GM21786 (cell line): Measurements from ENCODE around the gene NEGR1.
"Not testable (repeated sequence)": the region's sequence is repeated elsewhere in the genome, so short reads cannot be mapped to it uniquely, and the experiment has no call there.

Experiments
- ATAC-seq: cut with Tn5 transposase; IDR thresholded peaks from one replicate; pipeline ENCODE4 v1.9.1; 2021; ENCODE audit not compliant: unreplicated experiment

NEGR1 gene

DNA sequence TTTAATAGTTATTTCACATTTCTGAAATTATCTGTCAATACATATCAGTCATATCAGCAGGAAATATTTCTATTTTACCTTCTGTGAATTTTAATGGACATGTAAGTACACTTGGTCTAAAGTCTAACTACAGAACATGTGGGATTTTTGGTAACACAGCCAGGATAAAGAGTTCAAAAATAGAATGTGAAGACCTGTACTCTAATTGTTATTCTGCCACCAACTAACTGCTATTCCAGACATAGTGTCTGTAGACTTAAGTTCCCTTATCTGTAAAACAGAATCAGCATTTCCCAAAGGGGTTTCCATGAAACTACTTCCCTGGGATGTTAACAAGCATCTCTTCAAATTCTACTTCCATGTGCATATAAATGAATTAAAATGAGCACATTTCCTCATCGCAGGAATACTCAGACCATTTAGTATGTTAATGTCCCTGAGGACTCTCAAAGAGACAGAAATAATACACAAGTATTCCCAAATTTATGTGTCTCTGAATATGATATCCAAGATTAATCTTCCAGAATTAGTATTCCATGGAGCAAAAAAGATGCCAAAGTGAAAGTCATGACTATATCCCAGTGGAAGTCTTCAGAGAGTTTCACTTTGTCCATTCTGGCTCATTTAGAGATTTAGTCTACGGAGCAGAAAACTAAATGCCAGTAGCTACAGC lies 325.6 kb downstream of the NEGR1 start:
- no peak for ATAC-seq

DNA sequence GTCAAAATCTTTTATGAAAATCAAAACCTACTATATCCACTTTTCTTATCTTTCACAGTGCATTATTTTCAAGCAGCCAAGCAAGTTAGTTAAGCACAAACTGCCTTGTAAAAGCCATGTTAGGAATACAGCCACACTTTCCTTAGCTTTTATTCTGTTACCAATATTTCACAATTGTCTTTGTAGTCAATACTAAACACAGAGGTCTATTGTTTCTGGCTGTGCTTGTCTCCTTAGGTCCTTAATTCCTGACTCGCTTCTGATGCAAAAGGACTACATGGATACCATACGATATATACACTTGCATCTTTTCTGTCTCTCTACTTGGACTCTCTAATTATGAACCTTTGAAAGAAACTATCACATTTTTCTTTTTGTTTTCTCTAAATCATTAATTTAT lies 331.8 kb downstream of the NEGR1 start:
- ATAC-seq: no peak

DNA sequence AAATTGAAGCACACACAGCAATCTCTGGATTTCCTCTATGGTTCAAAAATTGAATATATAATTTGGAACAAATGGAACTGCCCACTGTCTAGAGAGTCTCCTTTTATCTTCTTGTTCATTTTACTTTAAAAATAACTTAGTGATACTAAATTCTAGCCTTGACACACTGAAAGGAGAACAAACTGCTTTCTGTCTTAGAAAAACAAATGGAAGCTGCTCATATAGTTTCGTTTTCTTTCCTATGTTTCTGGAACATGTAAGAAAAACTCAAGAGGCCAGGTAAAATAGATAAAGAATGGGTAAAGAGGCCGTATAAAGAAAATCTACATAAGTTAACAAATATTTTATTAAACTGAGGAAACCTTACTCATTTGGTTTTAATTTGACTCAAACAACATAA lies 332.7 kb downstream of the NEGR1 start:
- ATAC-seq: no peak

DNA sequence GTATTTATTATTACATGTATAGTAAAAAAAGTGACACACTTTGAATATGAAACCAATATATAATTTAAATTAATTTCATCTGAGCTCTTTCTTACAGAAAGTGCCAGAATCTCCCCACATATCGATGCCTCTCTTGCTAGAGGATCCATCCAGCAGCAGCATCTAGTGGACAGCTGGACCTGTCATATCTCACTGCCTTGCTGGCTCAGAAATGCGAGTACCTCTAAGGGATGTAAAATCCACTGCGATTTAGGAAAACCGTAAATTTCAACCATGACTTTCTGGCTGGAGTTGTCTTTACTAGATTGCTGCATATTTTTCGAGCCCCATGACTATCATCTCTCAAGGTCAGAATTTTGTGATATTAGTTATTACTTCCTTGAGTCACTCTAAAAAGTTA lies 333.8 kb downstream of the NEGR1 start:
- no peak for ATAC-seq

DNA sequence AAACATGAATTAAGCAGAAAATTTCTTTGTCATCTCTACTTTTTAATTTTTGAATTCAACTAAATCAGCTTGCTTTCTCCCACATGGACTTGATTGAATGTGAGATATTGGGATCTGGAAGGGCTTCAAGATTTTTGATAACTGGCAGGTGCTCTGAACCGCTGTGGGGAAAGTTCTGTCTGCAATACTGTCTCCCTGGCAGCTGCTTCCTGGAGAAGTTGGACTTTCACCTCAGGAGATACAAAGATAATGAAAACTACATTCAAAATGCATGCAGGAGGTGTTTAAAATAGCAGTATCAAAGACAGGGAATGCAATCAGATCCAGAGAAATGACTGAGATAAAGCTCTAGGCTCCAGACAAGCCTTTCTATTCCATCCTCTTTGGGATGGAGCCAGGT lies 338.3 kb downstream of the NEGR1 start:
- no peak for ATAC-seq

DNA sequence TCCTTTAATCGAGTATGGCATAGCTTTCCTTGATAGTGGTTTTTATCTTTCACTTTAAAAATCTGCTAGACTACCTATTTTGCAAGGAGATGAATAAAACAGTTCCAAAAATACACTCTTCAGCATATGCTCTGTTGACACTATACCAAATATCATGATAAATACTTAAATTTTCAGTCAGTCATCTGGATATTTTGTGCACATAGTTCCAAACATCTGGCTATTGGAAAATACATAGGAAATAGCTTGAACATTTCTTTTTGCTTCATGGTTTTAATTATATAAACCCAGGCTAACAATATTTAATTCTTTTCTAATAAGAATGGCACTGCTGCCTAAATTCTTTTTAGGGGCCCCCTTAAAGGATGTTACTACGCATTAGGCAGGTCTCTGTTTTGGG lies 342.1 kb downstream of the NEGR1 start:
- no peak for ATAC-seq

DNA sequence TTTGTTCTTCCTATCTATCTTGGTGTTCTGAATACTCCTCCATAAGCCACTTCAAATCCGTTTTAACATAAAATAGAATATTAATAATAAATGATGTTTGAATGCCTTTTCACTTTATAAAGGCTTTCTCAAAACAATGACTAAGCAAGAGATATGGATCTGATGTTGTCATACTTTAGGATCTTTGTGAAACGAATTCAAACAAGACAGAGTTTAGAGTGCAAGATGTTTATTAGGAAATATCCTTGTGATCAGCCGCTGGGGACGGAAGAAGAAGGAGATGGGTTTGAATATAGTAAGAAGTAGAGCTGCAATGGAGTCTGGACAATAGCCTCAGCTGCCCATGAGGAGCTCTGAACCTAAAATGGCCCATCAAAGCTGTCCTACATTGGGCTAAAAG lies 351.8 kb downstream of the NEGR1 start:
- ATAC-seq: no peak

DNA sequence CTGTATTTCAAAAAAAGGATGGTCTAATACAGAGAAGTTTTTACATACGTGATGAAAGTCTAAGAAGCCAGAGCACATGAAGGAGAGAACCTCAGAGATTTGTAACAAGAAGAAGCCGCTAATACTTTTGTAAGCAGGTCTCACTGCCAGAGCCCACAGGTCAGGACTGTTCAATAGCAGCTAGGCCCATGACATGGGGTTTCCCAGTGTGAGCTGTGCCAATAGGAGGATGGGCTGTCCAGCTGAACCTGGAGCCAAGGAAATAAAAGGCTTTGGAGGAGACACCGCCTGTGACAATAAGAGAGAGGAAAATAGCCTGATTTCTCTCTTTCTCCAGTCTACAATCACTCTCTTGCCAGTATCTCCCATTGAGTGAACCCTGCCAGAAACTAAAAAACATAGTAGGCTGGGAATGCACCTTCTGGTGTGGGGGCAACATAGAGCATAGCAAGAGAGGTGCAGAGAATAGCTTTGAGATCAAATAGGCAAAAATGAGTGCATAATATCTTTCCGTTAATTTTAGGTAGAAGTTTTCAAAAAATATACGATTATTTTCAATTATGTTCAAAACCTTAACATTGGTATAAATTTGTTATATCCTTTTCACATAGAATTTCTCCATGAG lies 360.3 kb downstream of the NEGR1 start:
- no peak for ATAC-seq

DNA sequence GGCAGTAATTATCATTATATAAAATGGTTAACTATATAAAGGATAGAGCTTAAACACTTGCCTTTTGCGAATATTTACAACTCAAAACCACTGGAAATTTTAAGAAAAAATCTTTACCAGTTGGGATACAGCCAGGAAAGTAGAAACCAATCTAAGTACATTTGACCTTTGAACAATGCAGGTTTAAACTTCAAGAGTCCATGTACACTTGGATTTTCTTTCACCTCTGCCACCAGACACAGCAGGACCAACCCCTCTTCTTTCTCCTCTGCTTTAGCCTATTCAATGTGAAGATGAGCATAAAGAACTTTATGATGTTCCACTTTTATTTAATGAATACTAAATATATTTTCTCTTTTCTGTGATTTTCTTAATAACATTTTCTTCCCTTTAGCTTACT lies 361.1 kb downstream of the NEGR1 start:
- no peak for ATAC-seq

DNA sequence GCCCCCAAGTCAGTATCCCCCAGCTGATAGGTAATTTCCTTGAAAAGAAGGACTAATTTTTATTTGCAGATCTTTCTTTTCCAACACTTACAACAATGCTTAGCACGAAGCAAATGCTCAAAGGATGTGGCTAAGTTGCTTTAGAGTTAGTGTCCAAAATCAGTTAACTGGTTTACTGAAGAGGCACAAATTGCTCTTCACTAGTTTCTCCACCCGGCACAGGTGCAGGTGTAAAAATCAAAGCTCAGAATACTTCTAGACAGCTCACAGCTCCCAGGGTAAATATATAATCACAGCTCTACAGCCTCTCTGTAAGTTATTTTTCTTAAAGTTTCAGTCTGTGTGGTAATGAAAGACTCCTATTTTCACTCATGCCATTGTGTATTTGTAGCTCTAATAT lies 361.8 kb downstream of the NEGR1 start:
- ATAC-seq: no peak

DNA sequence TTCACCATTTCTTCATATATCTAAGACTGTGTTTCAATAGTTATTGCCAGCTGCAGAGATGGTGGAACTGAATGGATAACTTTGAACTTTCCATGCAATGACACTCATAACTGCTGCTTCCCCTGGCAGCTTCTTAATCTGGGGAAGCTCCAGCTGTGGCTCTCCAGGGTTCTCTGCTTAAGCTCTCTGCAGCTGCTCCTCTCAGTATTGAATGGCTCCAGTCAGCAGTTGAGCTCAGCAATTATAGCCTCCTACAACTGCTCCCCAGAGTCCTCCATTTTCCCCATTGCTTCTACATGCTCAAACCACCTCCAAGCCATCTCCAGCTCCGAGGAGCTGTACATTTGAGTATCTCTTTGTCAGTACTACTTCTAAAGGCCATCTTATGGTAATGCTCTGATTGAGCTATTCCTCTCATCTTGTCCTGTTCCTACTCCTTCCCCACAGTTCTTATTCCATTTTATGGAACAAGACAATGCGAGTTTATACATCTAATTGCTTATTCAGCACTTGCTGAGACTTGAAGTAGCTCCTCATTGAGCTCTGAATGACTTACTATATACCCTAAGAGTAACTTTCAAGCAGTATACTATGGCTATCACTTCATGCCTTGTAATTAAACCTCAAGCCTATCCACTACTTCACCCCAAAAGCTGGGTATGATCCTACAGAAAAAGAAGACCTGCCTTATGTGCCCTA lies 362.4 kb downstream of the NEGR1 start:
- ATAC-seq: no peak

DNA sequence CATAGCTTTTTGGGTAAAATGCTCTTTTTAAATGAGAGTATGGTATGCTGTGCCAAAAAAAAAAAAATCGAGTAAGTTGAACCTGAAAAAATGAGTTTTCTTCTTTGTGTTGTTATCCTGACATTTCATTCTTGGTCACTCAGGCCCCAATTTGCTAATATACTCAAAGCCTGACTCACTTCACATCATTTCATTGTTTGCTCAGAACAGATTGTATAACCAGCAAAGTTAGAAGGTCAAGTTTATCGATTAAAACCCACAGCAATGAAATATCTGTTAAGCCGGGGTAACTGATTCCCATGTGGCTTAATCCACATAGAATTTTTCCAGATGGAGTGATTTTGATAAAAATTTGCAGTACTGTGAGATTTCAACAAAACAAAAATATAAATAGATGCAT lies 363.7 kb downstream of the NEGR1 start:
- ATAC-seq: no peak

DNA sequence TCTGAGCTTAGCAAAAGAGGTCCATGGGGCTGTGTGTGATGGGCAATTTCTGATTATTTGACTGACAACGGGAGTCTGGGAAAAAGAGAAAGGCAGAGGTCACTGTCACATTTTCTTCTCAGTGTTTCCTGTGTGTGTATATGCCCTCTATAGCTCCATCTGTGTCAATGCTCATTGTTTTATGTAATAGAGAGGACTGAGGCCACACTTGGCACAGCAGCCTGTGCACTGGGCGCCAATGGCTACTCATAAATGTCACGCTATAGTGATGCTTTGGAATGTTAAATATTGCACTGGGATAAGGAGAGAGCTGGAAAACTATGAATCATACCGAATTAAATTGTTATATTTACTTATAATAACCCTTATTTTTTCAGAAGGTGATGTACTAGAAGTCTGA lies 365.4 kb downstream of the NEGR1 start:
- ATAC-seq: no peak

DNA sequence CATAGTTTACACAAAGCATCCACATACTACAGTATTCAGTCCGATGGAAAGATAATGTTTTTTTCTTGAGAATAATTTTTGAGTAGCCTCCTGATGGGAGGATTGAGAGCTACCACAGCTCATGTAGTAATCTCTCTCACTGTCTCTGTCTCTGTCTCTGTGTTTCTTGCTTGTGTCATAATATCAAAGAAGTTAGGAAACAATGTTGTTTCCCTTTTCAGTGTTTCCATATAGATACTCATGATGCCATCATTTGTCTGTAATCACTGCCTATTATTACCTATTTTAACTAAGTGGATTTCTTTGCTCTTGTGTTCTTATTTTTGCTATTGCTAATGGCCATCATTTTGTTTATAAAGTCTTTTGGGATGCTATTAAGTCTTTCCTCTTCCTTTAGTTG lies 367.7 kb downstream of the NEGR1 start:
- no peak for ATAC-seq

DNA sequence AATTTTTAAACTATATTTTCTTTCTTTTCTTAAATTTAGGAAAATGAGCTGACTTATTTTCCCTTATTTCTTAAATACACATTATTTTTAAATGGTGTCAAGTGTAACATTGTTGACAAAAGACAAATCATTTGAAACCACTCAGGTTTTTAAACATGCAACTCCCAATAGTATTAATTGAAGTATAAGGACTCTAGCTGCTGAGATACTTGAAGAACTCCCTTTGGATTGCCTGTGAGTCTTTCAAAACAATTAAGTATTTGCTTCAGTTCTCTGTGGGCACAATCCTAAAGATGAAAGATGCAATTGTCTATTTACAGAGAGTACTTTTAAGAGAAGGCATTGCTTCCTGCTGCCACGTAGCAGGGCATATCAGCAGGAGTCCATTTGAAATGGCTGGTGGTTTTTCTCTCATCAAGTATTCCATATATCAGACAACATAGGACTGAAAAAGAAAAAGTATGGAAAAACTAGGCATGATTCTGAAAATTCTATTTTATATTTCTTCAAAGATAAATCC lies 373.4 kb downstream of the NEGR1 start:
- no peak for ATAC-seq

DNA sequence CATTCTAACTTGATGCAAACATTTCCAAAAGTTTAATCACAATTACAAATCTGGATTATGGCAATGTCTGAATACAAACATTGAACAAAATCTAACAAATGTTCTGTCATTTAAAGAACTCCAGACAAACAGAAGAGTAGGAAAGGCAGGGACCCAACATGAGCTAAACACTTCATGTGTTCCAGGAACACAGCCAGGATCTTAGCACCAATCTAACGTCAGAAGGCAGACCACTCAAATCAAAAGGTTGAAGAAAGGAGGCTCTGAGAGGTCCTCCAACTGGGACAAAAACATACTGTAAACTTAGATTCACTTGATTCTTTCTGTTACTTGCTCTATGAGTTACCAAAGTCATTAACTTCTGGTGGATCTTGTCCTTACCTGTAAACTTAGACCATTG lies 374.0 kb downstream of the NEGR1 start:
- no peak for ATAC-seq

DNA sequence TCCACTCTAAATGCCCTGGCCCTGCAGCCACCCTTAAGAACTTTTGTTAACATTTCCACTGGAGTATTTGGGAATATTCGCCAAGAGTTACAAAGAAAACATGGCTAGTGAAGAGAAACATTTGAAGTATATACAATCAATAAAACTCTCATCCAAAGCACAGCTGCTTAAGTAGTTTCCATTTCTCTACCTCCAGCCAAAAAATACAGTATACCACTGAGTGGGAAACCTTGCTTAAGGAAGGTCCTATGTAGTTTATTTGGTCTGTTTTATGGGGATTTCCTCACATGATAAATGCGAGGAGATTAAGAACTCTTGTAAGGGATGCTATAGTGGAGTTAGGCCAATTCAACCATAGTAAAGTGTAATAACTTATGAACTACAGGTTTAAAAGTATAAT lies 382.5 kb downstream of the NEGR1 start:
- ATAC-seq: no peak

DNA sequence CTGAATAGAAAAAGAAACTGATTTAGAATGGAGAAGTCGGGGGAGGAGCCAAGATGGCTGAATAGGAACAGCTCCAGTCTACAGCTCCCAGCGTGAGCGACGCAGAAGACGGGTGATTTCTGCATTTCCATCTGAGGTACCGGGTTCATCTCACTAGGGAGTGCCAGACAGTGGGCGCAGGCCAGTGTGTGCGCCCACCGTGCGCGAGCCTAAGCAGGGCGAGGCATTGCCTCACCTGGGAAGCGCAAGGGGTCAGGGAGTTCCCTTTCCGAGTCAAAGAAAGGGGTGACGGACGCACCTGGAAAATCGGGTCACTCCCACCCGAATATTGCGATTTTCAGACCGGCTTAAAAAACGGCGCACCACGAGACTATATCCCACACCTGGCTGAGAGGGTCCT lies 394.2 kb downstream of the NEGR1 start:
- not testable (repeated sequence) for ATAC-seq

DNA sequence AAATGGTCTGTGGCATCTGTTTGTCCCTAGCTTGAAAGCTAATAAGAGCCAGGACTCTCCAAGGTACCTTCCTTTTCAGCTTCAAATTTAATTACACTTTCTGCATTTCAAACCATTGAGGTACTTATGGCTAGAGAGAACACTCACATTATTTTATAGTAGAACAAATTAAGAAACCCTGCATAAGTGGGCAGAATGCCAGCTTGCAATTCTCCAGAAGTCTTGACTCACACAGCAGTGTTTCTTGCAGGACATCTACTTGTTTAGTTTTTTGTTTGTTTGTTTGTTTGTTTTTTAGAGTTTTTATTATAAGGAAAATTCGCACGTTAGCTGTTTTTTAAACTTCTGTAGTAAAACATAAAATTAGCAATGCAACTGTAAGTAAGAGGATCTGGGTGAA lies 397.2 kb downstream of the NEGR1 start:
- ATAC-seq: no peak

DNA sequence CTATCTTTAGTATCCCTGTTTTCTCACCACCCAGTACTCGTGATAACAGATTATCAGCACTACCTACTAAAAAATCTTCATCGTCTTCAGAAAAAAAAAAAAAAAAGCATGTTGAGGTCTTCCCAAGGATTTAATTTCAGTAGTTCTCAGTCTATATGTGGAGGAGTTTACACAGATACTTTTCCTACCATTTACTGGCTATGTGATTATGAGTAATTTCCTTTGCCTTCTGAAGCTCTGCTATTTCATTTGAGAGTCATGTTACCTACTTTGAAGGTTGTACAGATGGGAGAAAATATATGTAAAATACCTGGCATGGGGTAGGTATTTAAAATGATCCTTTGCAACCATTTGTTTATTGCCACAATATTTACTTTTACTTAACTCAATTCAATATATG lies 399.7 kb downstream of the NEGR1 start:
- ATAC-seq: no peak

DNA sequence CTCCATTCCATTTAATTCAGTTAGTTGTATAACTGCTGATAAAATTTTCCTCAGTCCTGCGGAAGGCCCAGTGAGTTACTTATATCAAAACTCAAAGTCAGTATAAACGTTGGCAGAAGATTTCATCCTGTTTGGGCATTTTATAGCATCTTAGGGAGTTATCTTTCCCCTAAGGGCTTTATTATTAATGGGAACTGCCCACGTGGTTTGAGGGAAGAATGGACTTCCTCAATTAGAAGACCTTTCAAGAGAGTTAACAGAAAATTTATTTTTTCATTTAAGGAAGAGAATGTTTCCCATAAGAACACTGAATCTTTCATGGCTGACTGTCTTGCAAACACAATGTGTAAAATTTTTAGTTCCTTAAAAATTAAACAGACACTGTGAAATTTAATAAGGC lies 400.1 kb downstream of the NEGR1 start:
- ATAC-seq: no peak

DNA sequence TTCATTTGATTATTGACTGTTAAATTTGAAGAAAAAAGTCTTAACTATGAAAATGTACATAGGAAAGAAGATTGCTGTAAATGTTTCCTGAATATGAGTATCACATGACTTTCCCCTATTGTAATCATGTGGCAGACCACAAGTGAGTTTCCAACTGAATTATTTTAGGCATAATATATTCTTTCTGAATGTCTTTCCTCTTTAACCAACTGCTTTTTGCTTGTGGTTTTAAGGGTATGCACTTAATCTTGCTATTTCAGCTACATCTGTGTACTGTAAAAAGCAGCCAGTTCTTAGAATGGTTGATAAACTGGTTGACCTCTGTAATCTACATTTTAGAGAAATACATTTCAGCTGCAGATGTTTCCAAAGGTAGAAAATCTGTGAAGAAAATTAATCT lies 400.7 kb downstream of the NEGR1 start:
- no peak for ATAC-seq
